Measurements from ENCODE around the gene AKAP7. TPM values are rescaled to one million over a fixed set of nuclear protein-coding genes. Genes with fewer than 3 reads are reported as not detected.

Gene AKAP7
- total RNA-seq, 1 experiment from 2014 or later, result 3.1 TPM

DNA sequence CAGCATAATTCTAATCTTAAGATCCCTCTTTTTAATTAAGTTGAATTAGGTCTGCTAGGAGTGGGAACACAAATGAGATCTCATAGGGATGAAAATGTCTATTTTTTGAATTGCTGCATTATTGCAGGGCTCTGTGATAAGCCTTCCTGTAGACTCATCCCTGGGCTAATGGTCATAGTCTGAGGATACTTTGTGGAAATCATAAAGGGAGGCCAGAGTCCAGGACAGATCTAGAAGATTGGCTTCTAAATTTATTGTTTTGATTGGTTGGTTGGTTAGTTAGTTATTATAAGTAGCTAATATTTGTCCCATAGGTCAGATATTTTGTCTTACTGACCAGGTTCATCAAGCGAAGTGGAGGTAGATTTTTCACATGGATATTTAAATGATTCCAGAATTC lies 142.3 kb downstream of the AKAP7 start:
- intact Hi-C loops (cut with micrococcal nuclease), result no loop called here
- no peaks in the 10 kb centered on the region for H3K79me2 ChIP-seq (ENCODE audit: insufficient read depth, low read length)
- CTCF ChIA-PET, result no interaction called here
- no TSS peak for BruUV-seq (replicated peaks)
- no peaks in the 10 kb centered on the region for H3K27me3 ChIP-seq (ENCODE audit: insufficient read depth, low read length)
- POLR2A ChIA-PET, result no interaction called here
- RAD21 ChIA-PET (ENCODE audit: low non-redundant PET in 1 of 2, low total read pairs in 2 of 2, uncharacterized antibody in 2 of 2, unreplicated experiment in 2 of 2), result no interaction called here
- no peaks in the 10 kb centered on the region for H3K36me3 ChIP-seq (ENCODE audit: control insufficient read depth in 1 of 2, insufficient read depth in 2 of 2, low read length in 2 of 2)
- no peak overlapping the region for H3K4me2 ChIP-seq (ENCODE audit: low read length)
- DNase-seq (ENCODE audit: low read depth, low spot score) (no peak), ATAC-seq (no peak)
- no peaks in the 10 kb centered on the region for H4K20me1 ChIP-seq (ENCODE audit: insufficient read depth)
- H3K4me1 ChIP-seq (ENCODE audit: control insufficient read depth in 1 of 2, insufficient read depth in 2 of 2, low read length in 2 of 2), result no peaks in the 10 kb centered on the region
- TF ChIP-seq ZFX (IDR thresholded peaks at IDR 0.05), result no peak
- no peak for TF ChIP-seq SRF (IDR thresholded peaks at IDR 0.05; ENCODE audit: low read depth)
- TF ChIP-seq, protein P1, sequence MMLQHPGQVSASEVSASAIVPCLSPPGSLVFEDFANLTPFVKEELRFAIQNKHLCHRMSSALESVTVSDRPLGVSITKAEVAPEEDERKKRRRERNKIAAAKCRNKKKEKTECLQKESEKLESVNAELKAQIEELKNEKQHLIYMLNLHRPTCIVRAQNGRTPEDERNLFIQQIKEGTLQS (IDR thresholded peaks at IDR 0.05), result no peak
- TF ChIP-seq, protein P2, sequence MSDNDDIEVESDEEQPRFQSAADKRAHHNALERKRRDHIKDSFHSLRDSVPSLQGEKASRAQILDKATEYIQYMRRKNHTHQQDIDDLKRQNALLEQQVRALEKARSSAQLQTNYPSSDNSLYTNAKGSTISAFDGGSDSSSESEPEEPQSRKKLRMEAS (IDR thresholded peaks at IDR 0.05), result no peak
- TF ChIP-seq FOSL1 (IDR thresholded peaks at IDR 0.05; ENCODE audit: low read depth), result no peak
- TF ChIP-seq REST (IDR thresholded peaks at IDR 0.05; ENCODE audit: low read depth), result no peak
- TF ChIP-seq EGR1 (IDR thresholded peaks at IDR 0.05; ENCODE audit: low read depth), result no peak
- no peak for TF ChIP-seq RAD21 (IDR thresholded peaks at IDR 0.05; ENCODE audit: low read depth)
- no peak for TF ChIP-seq EZH2phosphoT487 (IDR thresholded peaks at IDR 0.05; ENCODE audit: borderline replicate concordance)
- no peak for TF ChIP-seq JUND (IDR thresholded peaks at IDR 0.05)
- no peak for TF ChIP-seq ZNF274 (IDR thresholded peaks at IDR 0.05; ENCODE audit: low read depth, low read length)
- no peak for TF ChIP-seq YY1 (IDR thresholded peaks at IDR 0.05; ENCODE audit: extremely low read depth, insufficient replicate concordance, low read depth, low read length)
- TF ChIP-seq TCF7L2 (IDR thresholded peaks at IDR 0.05; ENCODE audit: borderline replicate concordance, extremely low read depth, insufficient read depth, insufficient read length), result no peak
- TF ChIP-seq CBX3 (IDR thresholded peaks at IDR 0.05; ENCODE audit: low read depth), result no peak
- no peak for TF ChIP-seq EZH2 (IDR thresholded peaks at IDR 0.05)
- TF ChIP-seq SIN3A (IDR thresholded peaks at IDR 0.05; ENCODE audit: low read depth), result no peak
- TF ChIP-seq ELF1 (IDR thresholded peaks at IDR 0.05; ENCODE audit: borderline replicate concordance, low read depth), result no peak
- TF ChIP-seq SP1 (IDR thresholded peaks at IDR 0.05; ENCODE audit: low read depth), result no peak
- no peak for TF ChIP-seq ZBTB33 (IDR thresholded peaks at IDR 0.05; ENCODE audit: extremely low read depth, insufficient replicate concordance, low read length)
- TF ChIP-seq, protein P3, sequence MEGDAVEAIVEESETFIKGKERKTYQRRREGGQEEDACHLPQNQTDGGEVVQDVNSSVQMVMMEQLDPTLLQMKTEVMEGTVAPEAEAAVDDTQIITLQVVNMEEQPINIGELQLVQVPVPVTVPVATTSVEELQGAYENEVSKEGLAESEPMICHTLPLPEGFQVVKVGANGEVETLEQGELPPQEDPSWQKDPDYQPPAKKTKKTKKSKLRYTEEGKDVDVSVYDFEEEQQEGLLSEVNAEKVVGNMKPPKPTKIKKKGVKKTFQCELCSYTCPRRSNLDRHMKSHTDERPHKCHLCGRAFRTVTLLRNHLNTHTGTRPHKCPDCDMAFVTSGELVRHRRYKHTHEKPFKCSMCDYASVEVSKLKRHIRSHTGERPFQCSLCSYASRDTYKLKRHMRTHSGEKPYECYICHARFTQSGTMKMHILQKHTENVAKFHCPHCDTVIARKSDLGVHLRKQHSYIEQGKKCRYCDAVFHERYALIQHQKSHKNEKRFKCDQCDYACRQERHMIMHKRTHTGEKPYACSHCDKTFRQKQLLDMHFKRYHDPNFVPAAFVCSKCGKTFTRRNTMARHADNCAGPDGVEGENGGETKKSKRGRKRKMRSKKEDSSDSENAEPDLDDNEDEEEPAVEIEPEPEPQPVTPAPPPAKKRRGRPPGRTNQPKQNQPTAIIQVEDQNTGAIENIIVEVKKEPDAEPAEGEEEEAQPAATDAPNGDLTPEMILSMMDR (IDR thresholded peaks at IDR 0.05 in 2 of 3, conservative IDR thresholded peaks at IDR 0.05 in 1 of 3; ENCODE audit: borderline replicate concordance in 1 of 3, insufficient read depth in 1 of 3, low read depth in 2 of 3, low read length in 2 of 3), result no peak
- no peak overlapping the region for H3K4me3 ChIP-seq (replicated peaks in 1 of 2; ENCODE audit: low read depth in 1 of 2, low read length in 2 of 2)
- H3K9me2 ChIP-seq (ENCODE audit: insufficient read depth), result 0 out of 2 replicates have a peak, but pooled peaks cover 3% of the 10 kb centered on the region
- no peak overlapping the region for H2AFZ ChIP-seq (ENCODE audit: low read depth, low read length, poor library complexity, severe bottlenecking)
- H3K9me3 ChIP-seq (ENCODE audit: control insufficient read depth in 1 of 2, insufficient read depth in 1 of 2, low read depth in 1 of 2, low read length in 2 of 2), result no peaks in the 10 kb centered on the region
- H3K9ac ChIP-seq (ENCODE audit: low read length), result no peak overlapping the region
- no peak overlapping the region for H3K27ac ChIP-seq (ENCODE audit: low read depth, low read length)
